Glomerular visceral epithelial cell (primary cell): Measurements from ENCODE around the gene RAPGEF1.

Source experiments
- DNase-seq: peaks from one replicate; pipeline ENCODE4 v3.0.0-alpha.2; 2016; ENCODE audit errors: extremely low spot score

RAPGEF1 gene

GRCh38 chr9:131704988-131705387 is 34.9 kb downstream of the RAPGEF1 start:
- DNase-seq: no peak

GRCh38 chr9:131704141-131704983 is 35.5 kb downstream of the RAPGEF1 start:
- DNase-seq: no peak

- DNase-seq: no peak
Measured at GRCh38 chr9:131703697-131704096, 36.2 kb downstream of the RAPGEF1 start.

GRCh38 chr9:131702911-131703310 is 37.0 kb downstream of the RAPGEF1 start:
- no peak for DNase-seq

- no peak for DNase-seq
Measured at GRCh38 chr9:131701789-131702337, 38.0 kb downstream of the RAPGEF1 start.

GRCh38 chr9:131701436-131701781 is 38.5 kb downstream of the RAPGEF1 start:
- DNase-seq: no peak

GRCh38 chr9:131700765-131701435 is 39.0 kb downstream of the RAPGEF1 start:
- no peak for DNase-seq

- no peak for DNase-seq
Measured at GRCh38 chr9:131700076-131700475, 39.8 kb downstream of the RAPGEF1 start.

GRCh38 chr9:131698618-131698985 is 41.3 kb downstream of the RAPGEF1 start:
- DNase-seq: no peak

- DNase-seq: no peak
Measured at GRCh38 chr9:131697908-131698617, 41.8 kb downstream of the RAPGEF1 start.

GRCh38 chr9:131697097-131697496 is 42.8 kb downstream of the RAPGEF1 start:
- DNase-seq: peak; percentile 77

- DNase-seq: no peak
Measured at GRCh38 chr9:131695836-131696460, 43.9 kb downstream of the RAPGEF1 start.

GRCh38 chr9:131695366-131695765 is 44.5 kb downstream of the RAPGEF1 start:
- no peak for DNase-seq

- DNase-seq: no peak
Measured at GRCh38 chr9:131693651-131694597, 46.0 kb downstream of the RAPGEF1 start.

GRCh38 chr9:131692612-131693562 is 47.0 kb downstream of the RAPGEF1 start:
- no peak for DNase-seq

- no peak for DNase-seq
Measured at GRCh38 chr9:131691969-131692611, 47.8 kb downstream of the RAPGEF1 start.

GRCh38 chr9:131690941-131691573 is 48.8 kb downstream of the RAPGEF1 start:
- DNase-seq: no peak

GRCh38 chr9:131690462-131690861 is 49.4 kb downstream of the RAPGEF1 start:
- DNase-seq: no peak

GRCh38 chr9:131688377-131688776 is 51.5 kb downstream of the RAPGEF1 start:
- DNase-seq: no peak
